Hepatocyte (in vitro differentiated cells): Measurements from ENCODE around the gene WNT7B. TPM values are rescaled to one million over a fixed set of nuclear protein-coding genes. Genes with fewer than 3 reads are reported as not detected.

Source experiments
- DNase-seq: peaks from one replicate; pipeline ENCODE4 v3.0.0-alpha.2; 2016; ENCODE audit warnings: low spot score
- H2AFZ ChIP-seq: fragments of 200-600 bp; sonication (generic); 2 replicates; pipeline ENCODE4 v1.6.0; 2016; ENCODE audit warnings: antibody characterized with exemption, mild to moderate bottlenecking
- H3K27ac ChIP-seq: fragments of 200-600 bp; sonication (generic); 2 replicates; pipeline ENCODE4 v1.5.1; 2016; ENCODE audit warnings: mild to moderate bottlenecking
- H3K27me3 ChIP-seq: fragments of 200-600 bp; sonication (generic); 2 replicates; pipeline ENCODE4 v1.6.1; 2016
- H3K36me3 ChIP-seq: fragments of 200-600 bp; sonication (generic); replicated peaks from 2 replicates; pipeline ENCODE4 v1.5.1; 2016; ENCODE audit warnings: low read depth; ENCODE audit not compliant: insufficient read depth
- H3K4me1 ChIP-seq: fragments of 200-600 bp; sonication (generic); 2 replicates; pipeline ENCODE4 v1.5.1; 2016; ENCODE audit warnings: mild to moderate bottlenecking, moderate library complexity; ENCODE audit not compliant: insufficient read depth
- H3K4me2 ChIP-seq: fragments of 200-600 bp; sonication (generic); 2 replicates; pipeline ENCODE4 v1.6.0; 2016
- H3K4me3 ChIP-seq: fragments of 200-600 bp; sonication (generic); 2 replicates; pipeline ENCODE4 v1.5.1; 2016; ENCODE audit warnings: mild to moderate bottlenecking
- H3K79me2 ChIP-seq: fragments of 200-600 bp; sonication (generic); 2 replicates; pipeline ENCODE4 v1.6.0; 2017; ENCODE audit warnings: mild to moderate bottlenecking
- H3K9me2 ChIP-seq: fragments of 200-600 bp; sonication (generic); replicated peaks from 2 replicates; pipeline ENCODE4 v1.6.0; 2017; ENCODE audit warnings: mild to moderate bottlenecking; ENCODE audit not compliant: insufficient read depth
- H3K9me3 ChIP-seq: fragments of 200-600 bp; sonication (generic); 2 replicates; pipeline ENCODE4 v1.5.1; 2016; ENCODE audit warnings: low read depth, mild to moderate bottlenecking
- H4K20me1 ChIP-seq: fragments of 200-600 bp; sonication (generic); 2 replicates; pipeline ENCODE4 v1.6.0; 2016; ENCODE audit warnings: mild to moderate bottlenecking; ENCODE audit not compliant: insufficient read depth, poor library complexity, severe bottlenecking
- EZH2 ChIP-seq: fragments of 200-600 bp; sonication (generic); IDR thresholded peaks from 2 replicates; pipeline ENCODE4 v1.6.1; 2016; ENCODE audit warnings: antibody characterized with exemption, mild to moderate bottlenecking, borderline replicate concordance
- EZH2phosphoT487 ChIP-seq: fragments of 200-600 bp; sonication (generic); IDR thresholded peaks from one replicate; pipeline ENCODE4 v1.6.1; 2018; ENCODE audit warnings: antibody characterized with exemption, mild to moderate bottlenecking, low read depth, moderate library complexity; ENCODE audit not compliant: unreplicated experiment, severe bottlenecking
- WGBS: methylation state at CpG from one replicate; pipeline ENCODE4 v1.1.6; 2016; ENCODE audit warnings: low lambda C conversion rate; ENCODE audit errors: missing lambda C conversion rate; 5-methylcytosine and 5-hydroxymethylcytosine counted together
- polyA plus RNA-seq: library from polyadenylated mRNA; unstranded; fragments of >200 nt; fragmentation: Nextera tagmentation; extraction: Ambion mirVana; gene quantifications from 2 replicates; pipeline ENCODE4 v1.2.1, GENCODE V29; 2016
- total RNA-seq: library from RNA; depleted of rRNA; stranded (reverse); fragments of >200 nt; gene quantifications from 2 replicates; pipeline ENCODE4 v1.2.3, GENCODE V29; 2014
- TF ChIP-seq, protein P1 (sequence below): fragments of 200-600 bp; sonication (generic); IDR thresholded peaks from 2 replicates; pipeline ENCODE4 v1.5.1; 2016; ENCODE audit warnings: antibody characterized with exemption, mild to moderate bottlenecking; ENCODE audit not compliant: poor library complexity

WNT7B gene
- total and polyA plus RNA-seq, 2 experiments from 2014 or later = 1.9 to 2.4 TPM

DNA sequence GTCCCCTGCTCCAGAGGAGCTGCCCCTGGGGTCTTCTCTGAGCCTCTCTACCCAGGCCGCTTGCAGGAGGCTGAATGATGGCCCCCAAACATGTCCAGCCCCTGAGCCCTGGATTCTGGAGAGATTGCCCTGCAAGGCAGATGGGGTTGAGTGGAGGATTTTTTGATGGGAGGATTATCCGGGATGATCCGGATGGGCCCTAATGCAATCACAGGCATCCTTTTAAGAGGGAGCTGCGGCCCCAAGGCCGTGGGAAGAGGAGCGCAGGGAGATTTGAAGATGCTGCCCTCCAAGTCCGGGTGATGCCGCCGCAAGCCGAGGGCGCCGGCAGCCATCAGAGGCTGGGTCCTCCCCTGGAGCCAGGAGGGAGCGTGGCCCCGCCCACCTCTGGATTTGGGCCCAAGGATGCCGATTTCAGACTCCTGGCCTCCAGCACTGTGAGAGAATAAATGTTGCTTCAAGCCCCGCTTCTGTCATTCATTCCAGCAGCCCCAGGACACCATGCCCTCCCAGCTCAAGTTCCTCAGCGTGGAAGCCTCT is 66.0 kb downstream of the WNT7B start:
- H2AFZ ChIP-seq = no peak overlapping the region
- H3K36me3 ChIP-seq = no peaks in the 10 kb centered on the region
- no peaks in the 10 kb centered on the region for H4K20me1 ChIP-seq
- no peak overlapping the region for H3K4me2 ChIP-seq
- no peaks in the 10 kb centered on the region for H3K79me2 ChIP-seq
- H3K9me2 ChIP-seq = no peaks in the 10 kb centered on the region
- no peaks in the 10 kb centered on the region for H3K4me1 ChIP-seq
- 87% methylated on average over 17 of the region's 17 CpGs for WGBS
- H3K4me3 ChIP-seq = no peak overlapping the region
- H3K9me3 ChIP-seq = no peaks in the 10 kb centered on the region
- no peak overlapping the region for H3K27ac ChIP-seq
- H3K27me3 ChIP-seq = no peaks in the 10 kb centered on the region
- DNase-seq = no peak
- TF ChIP-seq, protein P1, sequence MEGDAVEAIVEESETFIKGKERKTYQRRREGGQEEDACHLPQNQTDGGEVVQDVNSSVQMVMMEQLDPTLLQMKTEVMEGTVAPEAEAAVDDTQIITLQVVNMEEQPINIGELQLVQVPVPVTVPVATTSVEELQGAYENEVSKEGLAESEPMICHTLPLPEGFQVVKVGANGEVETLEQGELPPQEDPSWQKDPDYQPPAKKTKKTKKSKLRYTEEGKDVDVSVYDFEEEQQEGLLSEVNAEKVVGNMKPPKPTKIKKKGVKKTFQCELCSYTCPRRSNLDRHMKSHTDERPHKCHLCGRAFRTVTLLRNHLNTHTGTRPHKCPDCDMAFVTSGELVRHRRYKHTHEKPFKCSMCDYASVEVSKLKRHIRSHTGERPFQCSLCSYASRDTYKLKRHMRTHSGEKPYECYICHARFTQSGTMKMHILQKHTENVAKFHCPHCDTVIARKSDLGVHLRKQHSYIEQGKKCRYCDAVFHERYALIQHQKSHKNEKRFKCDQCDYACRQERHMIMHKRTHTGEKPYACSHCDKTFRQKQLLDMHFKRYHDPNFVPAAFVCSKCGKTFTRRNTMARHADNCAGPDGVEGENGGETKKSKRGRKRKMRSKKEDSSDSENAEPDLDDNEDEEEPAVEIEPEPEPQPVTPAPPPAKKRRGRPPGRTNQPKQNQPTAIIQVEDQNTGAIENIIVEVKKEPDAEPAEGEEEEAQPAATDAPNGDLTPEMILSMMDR = no peak
- TF ChIP-seq EZH2 (no peak), EZH2phosphoT487 (no peak)

DNA sequence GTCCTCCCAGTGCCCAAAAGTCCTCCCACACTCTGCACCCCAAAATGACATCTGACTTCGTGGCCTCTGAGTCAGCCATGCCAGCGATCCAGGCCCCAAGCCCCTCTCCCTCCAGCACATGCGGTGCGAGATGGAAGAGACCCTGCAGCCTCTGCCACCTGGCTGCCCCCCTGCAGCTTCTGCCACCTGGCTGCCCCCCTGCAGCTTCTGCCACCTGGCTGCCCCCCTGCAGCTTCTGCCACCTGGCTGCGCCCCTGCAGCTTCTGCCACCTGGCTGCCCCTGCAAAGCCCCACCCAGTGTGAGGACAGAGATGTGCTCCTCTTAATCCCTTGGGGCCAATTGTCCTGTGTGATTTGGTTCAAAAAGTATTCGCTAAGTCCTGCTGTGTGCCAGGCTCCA is 68.0 kb downstream of the WNT7B start:
- Histone ChIP-seq H3K9me2 (no peaks in the 10 kb centered on the region), H3K9me3 (no peaks in the 10 kb centered on the region), H4K20me1 (no peaks in the 10 kb centered on the region), H2AFZ (no peak overlapping the region), H3K27ac (no peak overlapping the region), H3K4me1 (no peaks in the 10 kb centered on the region), H3K27me3 (no peaks in the 10 kb centered on the region), H3K79me2 (no peaks in the 10 kb centered on the region), H3K4me2 (no peak overlapping the region), H3K36me3 (no peaks in the 10 kb centered on the region), H3K4me3 (no peak overlapping the region)
- WGBS = 88% methylated on average over 5 of the region's 6 CpGs
- TF ChIP-seq EZH2phosphoT487 (no peak), EZH2 (no peak)
- TF ChIP-seq, protein P1 = no peak
- no peak for DNase-seq

DNA sequence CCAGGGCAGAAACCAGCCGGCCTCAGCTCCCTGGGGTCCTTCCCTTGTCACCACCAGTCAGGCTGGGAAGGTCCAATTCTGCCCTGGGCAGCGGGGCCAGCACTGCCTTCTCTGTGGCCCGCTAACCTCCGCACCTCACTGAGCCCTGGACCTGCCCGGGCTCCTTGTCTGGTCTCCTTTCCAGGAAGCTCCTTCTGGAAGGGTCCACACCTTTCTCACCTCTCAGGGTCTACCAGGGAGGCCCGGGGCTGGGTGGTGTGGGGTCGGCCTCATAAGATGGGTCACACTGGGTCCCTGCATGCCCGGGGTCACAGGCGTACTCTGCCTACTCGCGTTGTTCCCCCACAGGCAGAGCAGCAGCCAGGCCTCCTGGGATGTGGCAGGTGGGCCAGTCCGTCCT is 69.0 kb downstream of the WNT7B start:
- no peaks in the 10 kb centered on the region for H3K9me2 ChIP-seq
- no peak overlapping the region for H3K4me2 ChIP-seq
- H3K27me3 ChIP-seq = no peaks in the 10 kb centered on the region
- no peak overlapping the region for H3K4me3 ChIP-seq
- DNase-seq = no peak
- H3K79me2 ChIP-seq = no peaks in the 10 kb centered on the region
- 92% methylated on average over 12 of the region's 12 CpGs for WGBS
- no peak for TF ChIP-seq EZH2
- TF ChIP-seq, protein P1 = no peak
- no peak for TF ChIP-seq EZH2phosphoT487
- H3K36me3 ChIP-seq = no peaks in the 10 kb centered on the region
- H3K4me1 ChIP-seq = peaks cover 8% of the 10 kb centered on the region
- H3K9me3 ChIP-seq = no peaks in the 10 kb centered on the region
- no peak overlapping the region for H3K27ac ChIP-seq
- no peaks in the 10 kb centered on the region for H4K20me1 ChIP-seq
- H2AFZ ChIP-seq = no peak overlapping the region
